ENCODE measurements around the gene TRPT1. TPM values are rescaled to one million over a fixed set of nuclear protein-coding genes. Genes with fewer than 3 reads are reported as not detected.

The TRPT1 gene
- total RNA-seq, 1 donor from 2014 or later, result 42.2 TPM

- Mint-ChIP-seq H3K27me3 (ENCODE audit: low read depth) (no peaks in the 10 kb centered on the region), H3K4me1 (ENCODE audit: low read depth) (peaks cover 20% of the 10 kb centered on the region), H3K27ac (ENCODE audit: unreplicated experiment) (peak overlapping the region; percentile 84), H3K9me3 (ENCODE audit: low read depth) (no peaks in the 10 kb centered on the region), H3K36me3 (ENCODE audit: low read depth) (peaks cover 15% of the 10 kb centered on the region), H3K4me3 (ENCODE audit: unreplicated experiment) (no peak overlapping the region)
- no peak for DNase-seq (ENCODE audit: low spot score)
- no peak for TF ChIP-seq CTCF (IDR thresholded peaks at IDR 0.05)
Observed at GRCh38 chr11:64208086-64208795, 17.7 kb downstream of the TRPT1 start.

GRCh38 chr11:64207256-64208085 is 18.5 kb downstream of the TRPT1 start:
- no peak for DNase-seq (ENCODE audit: low spot score)
- Mint-ChIP-seq H3K4me1 (ENCODE audit: low read depth) (peaks cover 20% of the 10 kb centered on the region), H3K36me3 (ENCODE audit: low read depth) (peaks cover 21% of the 10 kb centered on the region), H3K27ac (ENCODE audit: unreplicated experiment) (peak overlapping the region; percentile 84), H3K4me3 (ENCODE audit: unreplicated experiment) (peak overlapping the region; percentile 31), H3K9me3 (ENCODE audit: low read depth) (no peaks in the 10 kb centered on the region), H3K27me3 (ENCODE audit: low read depth) (no peaks in the 10 kb centered on the region)
- no peak for TF ChIP-seq CTCF (IDR thresholded peaks at IDR 0.05)

GRCh38 chr11:64206457-64207255 is 19.3 kb downstream of the TRPT1 start, which contains the start of gene FERMT3:
FERMT3 (plus strand) TSS chr11:64206721; CDS start chr11:64207365, 644 bp downstream.
- Mint-ChIP-seq H3K4me1 (ENCODE audit: low read depth) (peaks cover 21% of the 10 kb centered on the region), H3K4me3 (ENCODE audit: unreplicated experiment) (peak within 1 kb of the TSS; percentile 31), H3K36me3 (ENCODE audit: low read depth) (peaks cover 26% of the 10 kb centered on the region), H3K27me3 (ENCODE audit: low read depth) (no peaks in the 10 kb centered on the region), H3K9me3 (ENCODE audit: low read depth) (no peaks in the 10 kb centered on the region), H3K27ac (ENCODE audit: unreplicated experiment) (peak within 1 kb of the TSS; percentile 84)
- no peak for TF ChIP-seq CTCF (IDR thresholded peaks at IDR 0.05)
- no peak for DNase-seq (ENCODE audit: low spot score)

- Mint-ChIP-seq H3K4me3 (ENCODE audit: unreplicated experiment) (no peak overlapping the region), H3K27me3 (ENCODE audit: low read depth) (no peaks in the 10 kb centered on the region), H3K36me3 (ENCODE audit: low read depth) (peaks cover 35% of the 10 kb centered on the region), H3K27ac (ENCODE audit: unreplicated experiment) (peak overlapping the region; percentile 55), H3K4me1 (ENCODE audit: low read depth) (peaks cover 23% of the 10 kb centered on the region), H3K9me3 (ENCODE audit: low read depth) (no peaks in the 10 kb centered on the region)
- no peak for DNase-seq (ENCODE audit: low spot score)
- TF ChIP-seq CTCF (IDR thresholded peaks at IDR 0.05), result peak; percentile 84
Observed at GRCh38 chr11:64204464-64204989, 21.5 kb downstream of the TRPT1 start.

All from chondrocyte (in vitro differentiated cells).